DMS 273 (cell line): ENCODE data around the gene LMNA.
"Not testable (repeated sequence)": the region's sequence is repeated elsewhere in the genome, so short reads cannot be mapped to it uniquely, and the experiment has no call there.

Experiments used
- DNase-seq: peaks from one replicate; lab custom pipeline; 2025; ENCODE audit not compliant: unreplicated experiment; lab: John Stamatoyannopoulos, UW

LMNA gene

DNA sequence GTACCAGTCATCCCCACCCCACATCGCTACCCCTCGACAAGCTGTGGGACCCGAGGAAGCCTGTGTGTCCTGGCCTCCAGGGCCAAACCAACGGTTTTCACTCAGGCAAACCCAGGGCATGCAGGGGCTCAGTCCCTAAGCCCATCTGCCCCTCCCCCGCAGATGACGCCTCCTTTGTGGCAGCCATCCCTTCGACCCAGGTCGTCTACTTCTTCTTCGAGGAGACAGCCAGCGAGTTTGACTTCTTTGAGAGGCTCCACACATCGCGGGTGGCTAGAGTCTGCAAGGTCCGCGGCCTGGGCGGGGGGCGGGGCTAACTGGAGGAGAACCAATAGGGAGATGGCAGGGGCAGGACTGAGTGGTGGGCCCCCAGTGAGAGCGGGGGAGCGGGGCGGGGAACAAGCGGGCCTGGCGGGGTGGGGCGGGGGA, 46.2 kb downstream of the LMNA start:
- peak; percentile 61 for DNase-seq

DNA sequence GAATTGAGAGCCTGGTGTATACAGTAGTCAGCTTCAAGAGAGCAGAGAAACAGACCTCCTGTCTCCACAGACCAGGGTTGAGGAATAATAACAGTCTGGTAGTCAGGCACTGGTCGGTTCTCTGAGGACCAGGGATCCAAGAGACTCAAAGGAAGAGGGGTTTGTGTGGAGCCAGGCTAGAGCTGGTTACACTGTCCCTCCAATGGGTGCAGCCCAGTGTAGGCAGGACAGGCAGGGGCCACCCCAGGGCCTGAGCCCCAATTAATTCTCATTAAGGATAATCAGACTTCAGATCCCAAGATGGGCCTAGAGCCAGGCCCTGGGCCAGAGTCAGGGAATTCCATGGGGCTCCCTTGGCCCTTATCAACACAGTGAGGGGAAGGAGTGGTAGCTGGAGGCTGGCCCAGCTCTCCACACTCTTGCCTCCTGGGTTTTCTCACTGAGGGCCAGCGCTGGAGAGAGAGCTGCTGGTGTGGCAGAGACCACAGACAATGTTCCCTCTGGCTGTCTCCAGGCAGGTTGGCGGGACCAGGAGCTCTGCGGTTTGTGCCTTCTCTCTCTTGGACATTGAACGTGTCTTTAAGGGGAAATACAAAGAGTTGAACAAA, 48.0 kb downstream of the LMNA start:
- DNase-seq, result no peak

DNA sequence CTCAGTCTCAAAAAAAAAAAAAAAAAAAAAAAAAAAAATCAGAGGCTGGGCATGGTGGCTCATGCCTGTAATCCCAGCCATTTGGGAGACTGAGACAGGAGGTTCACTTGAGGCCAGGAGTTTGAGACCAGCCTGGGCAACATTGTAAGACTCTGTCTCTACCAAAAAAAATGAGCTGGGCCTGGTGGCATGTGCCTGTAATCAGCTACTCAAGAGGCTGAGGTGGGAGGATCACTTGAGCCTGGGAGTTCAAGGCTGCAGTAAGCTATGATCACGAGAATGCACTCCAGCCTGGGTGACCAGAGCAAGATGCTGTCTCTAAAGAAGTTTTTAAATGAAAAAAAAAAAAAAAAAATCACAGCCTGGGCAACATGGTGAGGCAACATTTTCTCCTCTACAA, 49.2 kb downstream of the LMNA start:
- DNase-seq, result no peak

DNA sequence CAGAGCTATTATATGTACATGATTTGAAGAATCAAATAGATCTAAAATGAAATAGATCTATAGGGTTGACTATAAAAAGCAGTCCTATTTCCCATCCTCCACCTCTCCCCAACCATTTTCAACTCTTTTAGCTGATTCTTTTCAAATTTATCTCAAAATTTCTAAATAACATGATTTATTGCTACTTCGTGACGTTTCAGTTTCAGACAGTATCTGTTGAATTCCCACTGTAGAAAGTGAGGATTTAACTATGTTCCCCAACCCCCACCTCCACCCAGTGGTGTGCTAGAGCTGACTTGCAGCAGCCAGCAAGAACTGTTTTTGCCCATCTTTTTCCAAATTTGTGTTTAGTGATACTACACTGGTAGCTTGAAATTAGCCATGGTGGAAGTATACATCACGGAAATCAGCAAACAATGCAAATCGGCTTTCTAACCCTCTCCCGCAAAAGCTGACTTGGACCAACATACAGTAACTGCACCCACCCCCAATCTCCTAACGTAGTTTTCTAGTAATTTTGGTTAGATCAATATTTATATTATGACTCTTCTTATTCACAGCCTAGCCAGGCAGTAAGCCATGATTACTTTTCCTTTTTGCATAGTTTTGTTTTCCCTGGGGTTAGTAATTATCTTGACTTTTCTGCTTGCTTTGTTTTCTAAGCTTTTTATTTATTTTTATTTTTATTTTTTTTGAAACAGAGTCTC, 49.8 kb downstream of the LMNA start:
- DNase-seq, result no peak

DNA sequence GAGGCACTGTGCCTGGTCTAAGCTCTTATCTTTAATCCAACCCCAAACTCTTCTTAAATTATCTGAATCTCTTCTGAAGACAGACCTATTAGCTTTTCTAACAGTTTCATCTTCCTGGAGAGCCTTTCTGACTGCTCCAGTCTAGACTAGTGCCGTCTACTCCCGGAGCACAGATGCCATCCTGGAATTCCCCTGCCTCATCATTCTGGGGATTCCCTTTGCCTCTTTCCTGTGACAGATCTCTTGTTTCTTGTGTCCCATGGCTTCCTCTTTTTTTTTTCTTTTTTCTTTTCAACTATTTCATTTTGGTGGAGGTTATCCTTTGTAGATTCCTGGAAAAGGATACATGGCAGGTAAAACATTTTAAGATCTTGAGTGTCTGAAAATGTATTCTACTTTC, 50.6 kb downstream of the LMNA start:
- DNase-seq, result no peak

DNA sequence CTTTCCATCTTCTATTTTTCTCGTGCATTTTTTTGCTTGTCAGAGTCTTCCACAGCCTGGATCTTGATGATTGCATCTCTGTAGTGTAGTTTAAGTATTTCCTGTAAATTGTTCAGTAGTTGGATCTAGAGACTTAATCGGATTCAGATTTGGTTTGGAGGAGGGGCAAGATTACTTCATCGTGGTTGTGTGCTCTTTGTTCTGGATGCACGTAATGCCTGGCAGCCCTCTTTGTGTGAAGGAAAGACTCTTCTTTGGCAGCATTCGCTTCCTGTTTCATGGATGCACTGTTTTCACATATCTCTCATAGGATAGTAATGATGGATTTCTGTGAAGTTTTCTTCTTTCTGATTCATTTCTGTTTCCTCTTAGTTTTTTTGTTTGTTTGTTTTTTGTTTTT, 53.0 kb downstream of the LMNA start:
- no peak for DNase-seq

DNA sequence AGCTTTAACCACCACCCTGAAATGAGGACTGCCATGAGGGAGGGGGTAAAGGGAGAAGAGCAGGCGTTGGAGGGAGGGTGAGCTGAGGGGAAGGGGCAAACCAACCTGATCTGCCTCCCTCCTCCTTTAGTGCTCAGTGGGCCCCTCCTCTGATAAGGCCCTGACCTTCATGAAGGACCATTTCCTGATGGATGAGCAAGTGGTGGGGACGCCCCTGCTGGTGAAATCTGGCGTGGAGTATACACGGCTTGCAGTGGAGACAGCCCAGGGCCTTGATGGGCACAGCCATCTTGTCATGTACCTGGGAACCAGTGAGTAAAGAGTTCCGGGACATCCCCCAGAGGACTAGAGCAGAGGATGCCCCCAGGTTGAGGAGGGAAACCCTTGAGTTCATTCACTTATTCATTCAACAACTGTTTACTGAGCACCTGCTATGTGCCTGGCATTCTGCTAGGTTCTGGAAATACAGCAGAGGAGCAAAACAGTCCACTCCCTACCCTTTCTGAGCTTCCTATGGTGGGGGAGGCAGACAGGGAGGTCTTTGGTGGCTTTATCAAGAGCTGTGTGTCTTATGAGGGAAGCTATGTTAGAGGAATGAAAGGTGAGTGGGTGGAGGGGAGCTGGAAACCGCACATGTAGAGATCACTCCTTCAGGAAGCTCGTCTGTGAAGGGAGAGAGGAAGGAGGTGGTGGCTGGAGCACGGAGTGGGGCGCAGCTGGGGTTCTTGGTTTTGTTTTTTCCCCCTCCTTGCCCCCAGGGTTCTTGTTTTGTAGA, 58.4 kb downstream of the LMNA start:
- DNase-seq, result no peak

DNA sequence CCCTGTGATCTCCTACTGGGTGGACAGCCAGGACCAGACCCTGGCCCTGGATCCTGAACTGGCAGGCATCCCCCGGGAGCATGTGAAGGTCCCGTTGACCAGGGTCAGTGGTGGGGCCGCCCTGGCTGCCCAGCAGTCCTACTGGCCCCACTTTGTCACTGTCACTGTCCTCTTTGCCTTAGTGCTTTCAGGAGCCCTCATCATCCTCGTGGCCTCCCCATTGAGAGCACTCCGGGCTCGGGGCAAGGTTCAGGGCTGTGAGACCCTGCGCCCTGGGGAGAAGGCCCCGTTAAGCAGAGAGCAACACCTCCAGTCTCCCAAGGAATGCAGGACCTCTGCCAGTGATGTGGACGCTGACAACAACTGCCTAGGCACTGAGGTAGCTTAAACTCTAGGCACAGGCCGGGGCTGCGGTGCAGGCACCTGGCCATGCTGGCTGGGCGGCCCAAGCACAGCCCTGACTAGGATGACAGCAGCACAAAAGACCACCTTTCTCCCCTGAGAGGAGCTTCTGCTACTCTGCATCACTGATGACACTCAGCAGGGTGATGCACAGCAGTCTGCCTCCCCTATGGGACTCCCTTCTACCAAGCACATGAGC, 62.2 kb downstream of the LMNA start:
- no peak for DNase-seq

DNA sequence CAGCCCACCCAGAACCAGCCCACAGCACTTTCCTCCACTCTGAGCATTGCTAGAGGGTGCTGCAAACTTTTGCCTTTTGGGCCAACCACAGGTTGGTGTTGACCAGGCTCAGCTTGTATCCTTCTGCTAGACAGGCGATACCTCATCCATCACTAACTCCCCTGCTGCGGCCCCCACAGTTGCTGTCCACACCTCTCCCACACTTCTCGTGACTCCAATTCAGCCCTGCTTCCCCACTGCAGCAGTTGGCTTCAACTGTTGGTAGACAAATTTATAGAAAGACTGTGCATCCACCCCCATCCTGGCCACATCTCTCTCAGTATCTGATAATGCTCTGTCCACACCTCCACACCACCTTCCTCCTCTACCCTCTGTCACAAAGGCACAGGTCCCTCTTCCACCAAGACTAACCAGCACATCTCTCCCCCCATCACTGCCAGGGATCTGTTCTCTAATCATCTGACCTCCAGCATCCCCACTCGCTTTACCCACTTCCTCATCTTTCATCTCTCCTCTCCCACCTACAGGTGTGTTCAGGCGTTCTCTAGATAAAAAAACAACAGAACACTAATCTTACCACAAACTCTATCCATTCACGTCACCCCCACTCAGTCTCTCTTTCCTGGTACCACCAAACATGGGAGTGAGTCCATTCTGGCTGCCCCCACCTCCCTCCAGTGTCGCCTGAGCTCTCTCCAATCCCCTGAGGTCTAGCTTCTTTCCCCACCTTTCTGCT, 63.6 kb downstream of the LMNA start:
- no peak for DNase-seq

DNA sequence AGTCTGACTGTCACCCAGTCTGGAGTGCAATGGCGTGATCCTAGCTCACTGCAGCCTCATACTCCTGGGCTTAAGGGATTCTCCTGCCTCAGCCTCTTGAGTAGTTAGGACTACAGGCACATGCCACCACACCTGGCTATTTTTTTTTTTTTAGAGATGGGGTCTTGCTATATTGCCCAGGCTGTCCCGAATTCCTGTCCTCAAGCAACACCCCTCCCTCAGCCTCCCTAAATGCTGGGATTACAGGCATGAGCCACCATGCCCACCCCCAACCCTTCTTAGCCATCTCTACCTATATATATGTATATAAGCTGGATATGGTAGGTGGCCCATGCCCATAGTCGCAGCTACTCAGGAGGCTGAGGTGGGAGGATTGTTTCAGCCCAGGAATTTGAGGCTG, 66.0 kb downstream of the LMNA start:
- no peak for DNase-seq

DNA sequence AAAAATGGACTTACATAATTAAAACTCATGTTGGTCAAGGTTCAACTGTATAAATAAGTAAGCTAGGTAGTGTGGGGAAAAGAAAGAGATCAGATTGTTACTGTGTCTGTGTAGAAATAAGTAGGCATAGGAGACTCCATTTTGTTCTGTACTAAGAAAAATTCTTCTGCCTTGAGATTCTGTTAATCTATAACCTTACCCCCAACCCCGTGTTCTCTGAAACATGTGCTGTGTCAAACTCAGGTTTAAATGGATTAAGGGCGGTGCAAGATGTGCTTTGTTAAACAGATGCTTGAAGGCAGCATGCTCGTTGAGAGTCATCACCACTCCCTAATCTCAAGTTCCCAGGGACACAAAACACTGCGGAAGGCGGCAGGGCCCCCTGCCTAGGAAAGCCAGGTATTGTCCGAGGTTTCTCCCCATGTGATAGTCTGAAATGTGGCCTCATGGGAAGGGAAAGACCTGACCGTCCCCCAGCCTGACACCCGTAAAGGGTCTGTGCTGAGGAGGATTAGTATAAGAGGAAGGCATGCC, 66.9 kb downstream of the LMNA start:
- not testable (repeated sequence) for DNase-seq

DNA sequence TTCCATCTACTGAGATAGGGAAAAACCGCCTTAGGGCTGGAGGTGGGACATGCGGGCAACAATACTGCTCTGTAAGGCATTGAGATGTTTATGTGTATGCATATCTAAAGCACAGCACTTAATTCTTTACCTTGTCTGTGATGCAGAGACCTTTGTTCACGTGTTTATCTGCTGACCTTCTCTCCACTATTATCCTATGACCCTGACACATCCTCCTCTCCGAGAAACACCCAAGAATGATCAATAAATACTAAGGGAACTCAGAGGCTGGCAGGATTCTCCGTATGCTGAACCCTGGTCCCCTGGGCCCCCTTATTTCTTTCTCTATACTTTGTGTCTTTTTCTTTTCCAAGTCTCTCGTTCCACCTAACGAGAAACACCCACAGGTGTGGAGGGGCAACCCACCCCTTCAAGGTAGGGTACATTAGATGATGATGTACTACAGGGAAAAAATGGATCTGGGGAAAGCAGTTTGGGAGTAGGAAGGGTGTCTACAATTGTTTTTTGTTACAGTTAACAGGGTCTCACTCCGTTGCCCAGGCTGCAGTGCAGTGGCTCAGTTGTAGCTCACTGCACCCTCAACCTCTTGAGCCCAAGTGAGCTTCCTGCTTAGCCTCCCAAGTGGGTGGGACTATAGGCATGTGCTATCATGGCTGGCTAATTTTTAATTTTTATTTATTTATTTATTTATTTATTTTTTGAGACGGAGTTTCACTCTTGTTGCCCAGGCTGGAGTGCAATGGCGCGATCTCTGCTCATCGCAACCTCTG, 67.7 kb downstream of the LMNA start:
- DNase-seq, result not testable (repeated sequence)

DNA sequence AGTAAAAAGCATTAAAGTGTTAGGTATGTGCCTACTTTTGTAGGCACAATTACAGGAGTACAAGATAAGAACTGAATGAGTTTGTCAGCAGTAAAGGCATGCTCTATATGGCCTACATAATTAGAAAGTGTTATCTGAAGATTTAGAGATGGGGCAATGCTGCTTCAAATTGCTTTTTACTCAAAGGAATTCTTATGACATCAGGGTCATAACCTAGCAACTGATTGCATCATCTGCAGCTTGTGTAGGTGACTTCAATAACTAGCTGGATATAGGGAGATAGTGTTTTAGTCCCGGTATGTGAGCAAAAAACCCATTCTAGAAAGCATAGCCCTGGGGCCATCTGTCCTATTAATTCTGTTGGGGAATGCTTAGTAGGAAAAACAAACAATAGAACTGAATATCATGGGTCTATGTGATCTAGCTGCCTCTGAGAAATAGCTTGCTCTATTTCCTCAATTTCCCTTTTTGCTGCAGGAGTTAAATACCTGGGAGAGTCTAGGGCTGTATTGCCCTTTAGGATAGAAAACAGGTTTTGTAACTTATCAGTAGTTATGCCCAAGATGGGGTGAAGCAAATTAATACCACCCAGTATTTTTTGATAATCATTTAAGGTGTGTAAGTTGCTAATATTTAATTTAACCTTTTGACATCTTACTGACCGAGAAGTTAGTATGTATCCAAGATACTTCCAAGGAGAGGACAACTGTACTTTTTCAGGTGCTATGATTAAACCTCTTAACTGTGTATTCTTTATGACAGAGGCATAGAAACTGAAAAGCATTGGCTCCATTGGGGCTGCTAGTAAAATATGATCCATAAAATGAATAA, 72.1 kb downstream of the LMNA start:
- not testable (repeated sequence) for DNase-seq
